ENCODE measurements around the gene RASL12.

The RASL12 gene

DNA sequence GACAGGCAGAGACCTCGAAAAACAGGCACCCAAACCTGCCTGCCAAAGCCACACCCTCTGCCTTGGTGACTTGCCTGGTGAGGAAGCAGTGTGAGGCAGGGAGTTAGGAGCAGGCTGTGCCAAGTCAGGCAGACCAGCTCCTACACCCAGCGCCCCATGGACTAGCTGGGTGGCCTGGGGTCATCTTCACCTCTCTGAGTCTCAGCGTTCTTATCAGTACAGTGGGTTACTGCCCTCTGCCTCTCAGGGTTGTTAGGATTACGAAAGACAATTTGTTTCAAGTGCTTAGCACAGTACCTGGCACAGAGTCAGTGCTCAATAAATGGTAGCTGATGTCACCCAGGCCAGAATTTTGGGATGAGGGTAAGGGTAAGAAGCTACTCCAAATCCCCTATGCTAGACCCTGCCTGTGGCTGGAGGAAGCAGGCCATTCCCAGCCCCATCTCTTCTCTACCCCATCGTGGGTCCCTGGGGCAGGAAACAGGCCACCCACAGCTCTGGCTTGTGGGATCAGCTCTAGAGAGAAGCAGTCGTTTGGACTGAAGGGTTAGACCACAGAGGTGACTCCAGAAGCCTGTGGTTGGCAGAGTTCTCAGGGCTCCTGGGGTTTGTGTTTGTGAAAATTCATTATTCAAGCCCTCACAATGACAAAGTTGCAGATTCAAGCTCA is 12.5 kb downstream of the RASL12 start:
- no peak for DNase-seq

DNA sequence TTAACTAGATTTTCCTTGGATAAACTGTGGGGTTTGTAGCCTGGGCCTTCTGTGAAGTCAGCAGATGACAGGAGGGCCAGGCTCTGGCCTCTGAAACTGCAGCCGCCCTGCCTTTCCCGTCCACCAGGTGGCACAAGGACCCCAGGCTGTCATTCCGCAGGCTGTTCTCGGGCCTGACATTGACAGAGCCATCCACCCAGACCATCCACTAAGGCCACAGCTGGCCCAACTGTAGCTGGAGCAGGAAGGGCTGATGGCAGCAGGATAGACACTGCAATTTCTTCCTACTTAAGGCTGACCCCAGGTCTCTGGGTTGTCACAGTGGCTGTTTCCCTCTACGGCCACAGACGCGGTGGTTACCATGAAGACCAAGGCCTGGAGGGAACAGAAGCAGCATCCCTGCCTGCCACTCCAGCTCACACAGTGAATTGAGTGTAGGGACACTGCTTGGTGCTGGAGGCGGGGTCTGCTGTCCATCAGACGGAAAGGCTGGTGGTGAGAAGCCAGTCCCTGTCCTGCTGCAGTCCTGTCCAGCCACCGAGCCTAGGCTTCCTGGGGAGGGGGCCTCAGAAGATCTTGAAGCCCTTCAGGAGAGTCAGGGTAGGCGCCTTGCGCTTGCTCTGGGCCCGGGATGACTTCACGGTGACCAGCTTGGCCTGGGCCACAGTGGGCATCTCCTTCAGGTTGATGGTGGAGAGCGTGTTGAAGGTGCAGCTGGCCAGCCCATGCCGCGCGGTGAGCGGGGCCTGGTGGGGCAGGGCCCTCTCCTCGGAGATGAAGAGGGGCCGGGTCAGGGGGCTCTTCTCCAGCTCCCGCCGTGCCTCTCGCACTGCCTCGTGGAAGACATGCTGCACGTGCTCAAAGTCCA is 13.2 kb downstream of the RASL12 start:
- peak; percentile 64 for DNase-seq

DNA sequence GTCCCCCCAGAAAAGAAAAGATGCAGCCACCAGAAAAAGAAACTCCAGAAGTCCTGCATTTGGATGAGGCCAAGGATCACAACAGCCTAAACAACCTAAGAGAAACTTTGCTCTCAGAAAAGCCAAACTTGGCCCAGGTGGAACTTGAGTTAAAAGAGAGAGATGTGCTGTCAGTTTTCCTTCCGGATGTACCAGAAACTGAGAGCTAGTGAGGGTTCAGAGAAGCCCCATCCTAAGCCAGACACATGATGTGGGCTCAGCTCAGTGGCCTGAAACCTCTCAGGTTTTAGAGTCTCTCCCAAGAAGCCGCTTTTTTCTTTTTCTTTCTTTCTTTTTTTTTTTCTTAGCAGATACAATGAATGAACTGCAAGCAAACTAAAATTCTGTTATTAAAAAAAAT is 14.8 kb downstream of the RASL12 start:
- no peak for DNase-seq

DNA sequence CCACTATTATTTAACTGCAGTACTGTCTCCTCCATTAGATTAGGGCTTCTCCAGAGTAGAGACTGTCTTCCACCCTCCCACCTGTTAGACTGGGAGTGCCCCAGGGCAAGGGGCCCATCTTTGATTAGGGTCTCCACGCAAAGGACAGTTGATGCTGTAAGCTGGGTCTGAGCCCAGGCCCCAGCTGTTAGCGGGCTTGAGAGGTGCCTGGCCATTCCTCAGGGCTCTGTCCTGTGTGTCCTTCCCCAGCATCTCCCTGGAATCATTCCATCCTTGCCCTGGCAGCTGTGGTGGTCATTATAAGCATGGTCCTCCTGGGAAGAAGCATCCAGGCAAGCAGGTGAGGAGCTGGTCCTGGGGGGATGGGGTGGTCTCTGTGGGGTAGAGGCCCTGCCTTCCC is 16.5 kb downstream of the RASL12 start:
- DNase-seq = no peak

DNA sequence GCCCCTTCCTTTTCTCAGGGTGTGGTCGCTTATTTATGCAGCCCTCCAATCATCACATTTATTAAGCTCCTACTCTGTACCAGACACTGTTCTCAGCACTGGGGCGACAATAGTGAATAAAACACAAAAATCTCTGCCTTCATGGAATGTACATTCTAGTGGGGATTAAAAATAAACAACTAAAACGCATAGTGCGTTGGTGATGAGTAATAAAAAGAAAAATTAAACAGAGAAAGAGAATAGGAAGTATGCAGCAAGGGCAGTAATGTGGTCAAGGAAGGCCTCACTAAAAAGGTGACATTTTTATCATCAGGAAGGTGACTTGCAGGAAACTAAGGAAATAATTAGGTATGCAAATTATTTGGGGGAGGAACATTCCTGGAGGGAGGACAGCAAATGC is 17.5 kb downstream of the RASL12 start:
- DNase-seq = no peak

DNA sequence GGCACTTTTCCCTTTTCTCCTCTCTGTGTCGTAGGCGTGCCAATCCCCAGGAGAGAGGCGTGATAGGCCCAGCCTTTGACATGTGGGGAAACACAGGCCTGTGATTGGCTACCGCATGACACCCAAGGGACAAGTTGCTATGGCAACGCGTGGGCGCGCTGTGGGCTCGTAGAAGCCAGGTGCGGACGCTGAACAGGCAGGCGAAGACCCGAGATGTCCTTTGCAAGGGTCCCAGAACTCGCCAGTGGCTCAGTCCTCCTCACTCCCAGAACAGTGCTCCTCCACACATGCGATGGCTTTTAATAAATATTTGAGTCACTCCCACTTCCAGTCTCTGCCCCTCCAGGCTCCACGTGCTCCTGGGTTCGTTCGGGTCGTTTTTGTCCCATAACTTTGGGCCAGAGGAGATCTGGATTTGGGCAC is 18.4 kb downstream of the RASL12 start:
- DNase-seq = peak; percentile 93

DNA sequence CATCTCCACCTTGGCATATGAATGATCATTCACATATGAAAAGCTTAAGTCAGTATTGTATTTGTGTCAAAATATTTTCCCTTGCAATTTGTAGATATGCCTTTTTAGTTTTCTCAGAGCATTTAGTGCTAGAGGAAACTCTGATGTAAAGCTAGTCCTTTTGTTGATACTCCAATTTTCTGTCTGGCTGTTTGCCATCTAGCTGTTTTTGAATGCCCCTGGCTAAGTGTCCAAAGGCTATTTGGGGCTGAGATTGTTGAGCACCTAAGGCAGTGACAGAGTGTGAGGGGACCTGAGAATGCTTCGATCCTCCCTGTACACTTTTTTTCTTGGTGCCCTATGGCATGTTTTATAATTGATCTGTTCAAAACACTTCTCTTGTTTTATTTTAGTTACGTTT is 19.6 kb downstream of the RASL12 start:
- no peak for DNase-seq

DNA sequence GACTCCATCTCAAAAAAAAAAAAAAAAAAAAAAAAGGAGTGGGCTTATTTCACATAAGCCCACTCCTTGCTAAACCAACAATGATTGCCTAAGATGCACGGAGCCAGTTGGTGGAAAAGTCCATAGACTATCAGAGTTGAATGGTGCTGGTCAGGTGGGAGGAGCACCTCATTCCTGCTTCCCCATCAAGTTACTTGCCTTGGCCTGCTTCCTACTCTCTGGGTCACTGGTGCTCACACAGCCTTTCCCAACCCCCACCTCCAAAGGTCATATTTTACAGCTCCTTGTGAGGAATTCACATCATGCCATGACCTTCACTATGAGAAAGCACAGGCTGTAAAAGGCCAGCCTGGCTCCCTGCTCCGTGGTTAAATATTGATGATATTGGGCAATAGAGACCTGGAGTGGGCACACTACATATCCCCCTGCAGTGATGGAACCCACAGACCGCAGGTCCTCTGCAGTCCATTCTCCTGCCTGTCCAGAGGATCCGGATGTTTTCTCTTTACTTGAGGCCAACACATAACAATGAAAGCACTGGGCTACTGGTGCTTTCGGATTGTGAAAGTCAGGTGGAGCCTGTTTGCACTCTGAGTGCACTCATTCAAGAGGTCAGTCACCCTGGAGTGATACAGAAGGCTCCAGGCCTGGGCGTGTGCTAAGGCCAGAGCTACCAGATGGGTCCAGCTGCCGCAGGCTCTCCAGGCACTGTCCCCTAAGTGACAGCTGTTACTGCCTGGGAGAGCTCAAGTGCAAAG is 22.9 kb downstream of the RASL12 start, which contains the start of gene SLC51B:
Gene SLC51B, plus strand, starts transcription at position 664 of the 758 bp plus-strand sequence. CDS start 4,618 bp downstream, outside the sequence.
- no peak for DNase-seq

DNA sequence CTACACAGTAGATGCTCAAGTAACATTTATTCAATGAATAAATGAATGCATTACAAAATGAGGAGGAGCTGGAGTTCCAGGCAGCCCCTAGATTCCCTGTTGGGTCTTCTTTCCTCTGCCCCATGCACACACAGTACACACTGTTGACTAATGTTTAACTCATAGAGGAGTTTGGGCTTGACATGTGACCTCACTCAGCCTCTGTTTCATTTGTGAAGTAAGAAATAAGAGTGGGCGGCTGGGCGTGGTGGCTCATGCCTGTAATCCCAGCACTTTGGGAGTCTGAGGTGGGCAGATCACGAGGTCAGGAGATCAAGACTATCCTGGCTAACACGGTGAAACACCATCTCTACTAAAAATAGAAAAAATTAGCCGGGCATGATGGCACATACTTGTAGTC is 23.6 kb downstream of the RASL12 start:
- peak; percentile 87 for DNase-seq

DNA sequence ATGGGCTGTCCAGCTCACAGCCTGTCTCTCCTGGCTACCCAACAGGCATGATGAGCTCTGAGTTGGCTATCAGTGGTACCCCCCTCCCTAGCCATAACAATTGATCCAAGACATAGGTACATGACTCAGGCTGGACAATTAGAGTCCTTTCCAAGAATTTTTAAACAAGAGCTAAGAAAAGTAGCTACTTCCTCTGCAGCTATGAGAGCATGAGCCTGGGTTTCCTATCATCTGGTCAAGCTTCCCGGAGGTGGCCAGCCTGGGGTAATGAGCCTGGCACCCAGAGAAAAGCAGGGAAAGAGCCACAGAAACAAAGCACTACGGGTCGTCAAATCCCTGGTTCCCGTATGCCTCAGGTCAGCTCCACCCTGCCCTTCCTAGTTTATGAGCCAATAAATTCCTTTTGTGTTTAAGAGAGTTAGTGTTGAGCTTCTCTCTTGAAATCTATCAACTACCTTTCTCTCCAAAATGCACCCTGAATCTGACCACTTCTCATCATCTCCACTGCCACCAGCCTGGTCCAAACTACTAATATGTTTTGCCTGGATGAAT is 24.9 kb downstream of the RASL12 start:
- DNase-seq = no peak

DNA sequence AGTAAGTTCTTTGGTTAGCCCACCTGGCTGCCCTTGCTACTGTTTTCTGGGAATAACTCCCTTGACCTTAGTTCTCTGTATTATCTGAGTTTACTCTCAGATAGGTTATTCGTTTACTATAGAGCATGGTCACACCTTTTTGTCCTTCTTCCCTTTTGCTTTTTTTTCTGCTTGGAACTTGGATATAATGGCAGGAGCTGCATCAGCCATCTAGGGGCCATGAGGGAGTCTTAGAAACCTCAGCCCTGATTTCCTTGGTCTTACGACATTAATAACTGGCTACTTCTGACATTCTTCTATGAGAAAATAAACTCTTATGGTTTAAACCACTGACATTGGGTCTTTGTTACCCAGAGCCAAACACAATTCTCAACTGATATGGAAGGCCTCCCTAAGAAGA is 26.0 kb downstream of the RASL12 start:
- no peak for DNase-seq

DNA sequence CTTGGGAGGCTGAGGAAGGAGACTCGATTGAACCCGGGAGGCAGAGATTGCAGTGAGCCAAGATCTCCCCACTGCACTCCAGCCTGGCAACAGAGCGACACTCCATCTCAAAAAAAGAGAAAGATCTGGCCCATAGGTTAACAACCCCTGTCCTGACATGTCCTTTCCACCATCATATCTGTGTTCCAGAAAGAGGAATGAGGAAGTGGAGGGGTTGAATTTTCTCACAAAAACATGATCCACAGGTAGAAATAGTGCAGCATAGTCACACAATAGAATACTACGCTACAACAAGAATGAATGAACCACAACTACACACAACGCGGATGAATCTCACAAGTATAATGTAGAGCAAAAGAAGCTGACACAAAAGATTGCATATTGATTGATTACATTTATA is 27.3 kb downstream of the RASL12 start:
- no peak for DNase-seq

DNA sequence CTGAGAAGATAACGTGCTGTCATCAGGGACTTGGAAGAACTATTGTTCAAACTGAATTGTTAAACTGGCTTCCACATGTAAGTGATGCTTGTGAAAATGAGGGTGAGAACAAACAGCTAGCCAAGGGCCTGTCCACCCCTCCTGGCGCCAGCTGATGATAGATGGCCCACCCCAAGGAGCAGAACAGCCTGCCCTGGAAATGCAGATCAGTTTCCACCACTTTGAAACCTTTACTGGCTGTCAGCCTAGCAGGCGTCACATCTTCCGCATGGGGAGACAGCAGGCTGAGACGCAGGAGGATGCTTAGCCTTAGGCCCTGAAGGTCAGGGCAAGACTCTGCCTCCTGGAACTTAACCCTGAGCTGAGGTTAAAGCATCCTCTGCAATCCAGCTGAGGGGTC is 29.0 kb downstream of the RASL12 start:
- DNase-seq = no peak

DNA sequence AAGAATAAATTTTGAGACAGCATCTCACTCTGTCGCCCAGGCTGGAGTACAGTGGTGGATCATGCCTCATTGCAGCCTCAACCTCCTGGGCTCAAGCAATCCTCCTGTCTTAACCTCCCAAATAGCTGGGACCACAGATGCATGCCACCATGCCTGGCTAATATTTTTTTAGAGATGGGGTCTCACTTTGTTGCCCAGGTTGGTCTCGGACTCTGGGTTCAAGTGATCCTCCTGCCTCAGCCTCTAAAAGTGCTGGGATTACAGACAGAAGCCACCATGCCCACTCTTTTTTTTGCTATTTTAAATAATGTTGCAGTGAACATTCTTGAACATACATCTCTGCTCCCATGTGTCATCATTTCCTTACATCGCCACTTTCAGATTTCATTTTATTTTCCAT is 29.4 kb downstream of the RASL12 start:
- DNase-seq = no peak

DNA sequence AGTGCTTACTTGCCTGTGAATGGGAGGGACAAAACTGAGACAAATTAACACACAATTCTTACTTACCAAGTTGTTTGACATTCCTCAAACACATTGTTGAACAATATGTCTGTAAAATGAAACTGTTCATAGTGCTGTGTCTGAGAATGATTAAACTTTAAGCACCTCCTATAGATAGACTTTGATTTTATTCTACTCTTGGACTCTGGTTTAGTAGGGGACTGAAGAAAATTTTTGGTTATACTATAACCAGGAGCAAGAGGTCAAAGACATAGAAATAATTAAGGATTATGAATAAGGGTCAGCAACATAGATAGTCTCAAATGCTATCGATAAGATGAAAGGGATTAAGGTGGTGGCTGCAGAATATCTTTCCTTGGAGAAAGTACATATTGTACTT is 30.5 kb downstream of the RASL12 start:
- DNase-seq = no peak

DNA sequence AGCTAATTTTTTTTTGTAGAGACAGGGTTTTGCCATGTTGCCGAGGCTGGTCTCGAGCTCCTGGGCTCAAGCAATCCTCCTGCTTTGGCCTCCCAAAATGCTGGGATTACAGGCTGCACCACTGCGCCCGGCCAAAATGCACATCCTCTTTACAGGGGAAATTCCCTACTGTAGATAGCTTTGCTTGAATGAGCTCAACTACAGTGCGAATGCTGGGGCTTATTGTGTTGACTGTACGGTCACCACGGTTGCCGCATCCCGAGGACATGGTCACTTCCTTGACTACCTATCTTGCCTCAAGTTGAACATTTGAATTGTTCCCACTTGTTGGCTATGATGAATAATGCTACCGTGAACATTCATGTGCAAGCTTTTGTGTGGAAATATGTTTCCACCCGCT is 33.1 kb downstream of the RASL12 start:
- no peak for DNase-seq

DNA sequence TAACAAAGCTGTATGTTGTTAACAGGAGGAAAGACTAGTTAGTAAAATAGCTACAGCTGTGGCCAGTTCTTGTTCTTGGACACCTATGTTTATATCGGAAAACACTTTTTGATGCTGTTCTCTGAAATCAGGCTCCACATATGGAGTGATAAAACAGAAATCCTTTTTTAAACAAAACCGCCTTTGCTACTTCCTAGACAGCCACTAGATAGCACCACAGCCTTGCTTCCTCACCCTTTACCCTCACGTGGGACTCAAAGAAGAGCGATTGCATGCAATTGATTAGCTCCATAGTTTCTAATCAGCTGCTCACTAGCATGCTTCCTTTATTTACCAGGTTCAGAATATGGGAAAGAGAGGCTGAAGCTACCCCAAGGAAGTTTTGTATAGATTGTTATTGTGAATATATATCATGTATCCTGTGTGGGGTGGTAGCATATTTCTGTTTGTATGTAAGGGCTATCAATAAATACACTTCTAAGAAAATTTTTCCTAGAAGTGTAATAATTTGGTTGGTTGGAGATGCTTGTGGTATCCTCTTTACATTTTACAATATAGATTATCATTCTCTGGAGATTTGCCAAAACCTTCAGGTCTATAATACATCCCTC is 34.0 kb downstream of the RASL12 start:
- DNase-seq = peak; percentile 62

DNA sequence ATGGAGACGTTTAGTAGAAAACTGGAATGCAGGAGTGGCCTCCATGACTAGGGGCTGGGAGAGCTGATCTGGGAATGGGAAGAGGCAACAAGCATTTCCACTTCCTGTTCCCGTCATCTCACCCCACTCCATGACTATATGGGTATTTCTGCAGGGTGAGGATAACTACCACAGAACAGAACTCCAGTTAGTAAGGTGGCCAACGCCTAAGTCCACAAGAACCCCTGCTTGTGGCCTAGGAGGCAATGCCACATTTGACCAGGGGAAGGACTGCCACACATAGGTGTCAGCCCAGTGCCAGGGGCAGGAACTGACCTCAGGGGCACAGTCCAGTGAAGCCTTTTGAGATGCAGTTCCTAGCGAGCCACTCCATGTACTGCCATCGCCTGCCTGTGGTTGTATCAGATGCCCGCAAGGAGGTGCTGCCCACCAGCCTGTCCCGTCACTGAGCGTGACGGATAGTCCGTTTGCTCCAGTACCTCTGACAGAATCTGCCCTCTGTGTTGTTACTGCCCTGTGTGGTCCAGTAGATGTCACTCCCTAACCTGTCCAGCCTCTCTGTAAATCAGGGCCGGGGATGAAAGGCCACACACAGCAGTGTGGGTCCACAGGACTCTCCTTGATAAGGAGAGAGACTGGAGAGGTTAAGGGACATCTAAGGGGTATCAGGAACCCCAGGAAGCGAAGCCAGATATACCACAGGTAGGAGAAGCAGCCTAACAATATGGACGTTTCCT is 34.8 kb downstream of the RASL12 start:
- peak; percentile 66 for DNase-seq

DNA sequence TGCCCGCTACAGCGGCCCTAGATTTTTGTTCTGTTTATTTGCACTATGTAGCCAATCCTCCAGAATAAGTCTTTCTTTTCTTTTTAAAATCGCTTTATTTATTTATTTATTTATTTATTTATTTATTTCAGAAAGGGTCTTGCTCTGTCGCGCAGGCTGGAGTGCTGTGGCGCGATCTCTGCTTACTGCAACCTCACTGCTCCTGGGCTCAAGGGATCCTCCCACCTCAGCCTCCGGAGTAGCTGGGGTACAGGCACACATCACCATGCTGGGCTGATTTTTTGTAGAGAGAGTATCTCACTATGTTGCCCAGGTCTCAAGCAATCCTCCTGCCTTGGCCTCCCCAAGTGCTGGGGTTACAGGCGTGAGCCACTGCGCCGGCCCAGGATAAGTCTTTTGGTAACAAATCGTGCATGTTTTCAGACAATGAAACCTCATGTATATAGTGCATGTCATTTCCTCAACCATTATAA is 38.0 kb downstream of the RASL12 start:
- no peak for DNase-seq

DNA sequence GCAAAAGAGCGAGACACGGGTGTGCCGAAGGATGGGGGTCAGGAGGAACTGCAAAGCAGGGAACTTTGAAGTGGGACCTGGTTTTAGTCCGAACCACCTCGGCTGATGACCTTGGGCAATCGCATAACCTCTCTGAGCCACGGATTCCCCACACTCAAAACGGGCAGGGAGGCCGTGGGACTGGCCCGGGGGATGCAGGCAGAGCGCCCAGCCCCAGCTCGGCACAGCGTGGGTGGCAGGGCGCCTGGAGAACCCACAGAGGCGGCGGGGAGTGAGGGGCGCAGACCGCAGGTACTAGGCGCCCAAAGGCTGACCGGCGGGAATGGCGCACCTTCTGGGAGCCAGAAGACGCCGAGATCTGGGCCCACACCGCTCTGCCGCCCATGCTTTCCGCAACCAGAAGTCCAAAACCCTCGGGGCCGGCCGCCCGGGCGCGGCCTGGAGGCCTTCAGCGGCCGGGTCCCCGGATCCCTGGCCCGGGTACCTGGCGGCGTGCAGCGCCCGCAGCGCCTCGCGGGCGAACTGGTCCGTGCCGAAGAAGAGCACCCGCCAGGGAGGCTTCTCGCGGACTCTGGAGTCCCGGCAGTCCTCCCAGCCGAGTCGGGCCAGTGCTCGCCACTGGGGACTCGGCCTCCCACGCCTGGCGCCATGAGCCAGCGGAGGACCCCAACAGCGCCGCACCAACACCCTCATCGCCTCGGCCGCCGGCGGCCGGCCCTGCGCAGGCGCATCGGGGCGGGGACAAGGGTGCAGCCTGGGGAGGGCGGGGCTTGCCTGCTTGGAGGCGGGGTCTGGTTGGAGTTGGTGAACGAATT is 38.7 kb downstream of the RASL12 start, which contains the start of gene MTFMT:
Gene MTFMT, minus strand, starts transcription at position 719 of the 815 bp plus-strand sequence. Its CDS starts 26 bp downstream, at position 693.
- DNase-seq = peak; percentile 84

DNA sequence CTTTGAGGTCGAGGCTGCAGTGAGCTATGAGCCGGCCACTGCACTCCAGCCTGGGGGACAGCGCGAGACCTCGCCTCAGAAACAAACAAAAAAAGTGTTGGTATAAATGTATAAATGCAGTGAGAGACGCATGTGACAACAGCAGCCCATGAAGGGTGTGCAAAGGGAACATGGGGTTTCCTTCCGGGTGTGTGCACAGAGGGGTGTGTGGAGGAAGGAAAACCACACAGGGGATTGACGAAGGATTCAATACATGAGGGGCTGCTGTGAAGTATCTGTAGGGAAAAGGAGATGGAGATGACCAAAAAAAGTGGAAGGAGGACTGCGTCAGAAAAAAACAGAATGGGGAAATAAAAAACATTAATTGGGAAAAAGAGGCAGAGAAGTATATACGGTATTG is 39.5 kb downstream of the RASL12 start:
- DNase-seq = peak; percentile 18

All from inflammatory macrophage treated with lipopolysaccharide for 4 hours (primary cell).